ENCODE measurements around the gene GORASP2.
A peak's percentile ranks its signal among the peaks of the same experiment; 100 is the strongest.

Gene GORASP2

GRCh38 chr2:170950221-170950761 is 21.2 kb downstream of the GORASP2 start:
- no peak for TF ChIP-seq CTCF (IDR thresholded peaks at IDR 0.05; ENCODE audit: control insufficient read depth, insufficient read depth, low read depth, low read length, missing control alignments)
- DNase-seq (ENCODE audit: low read depth), result no peak
- H3K4me3 ChIP-seq (ENCODE audit: control insufficient read depth, low read depth, low read length), result no peak overlapping the region

GRCh38 chr2:170953941-170954340 is 24.9 kb downstream of the GORASP2 start:
- no peak overlapping the region for H3K4me3 ChIP-seq (ENCODE audit: control insufficient read depth, low read depth, low read length)
- TF ChIP-seq CTCF (IDR thresholded peaks at IDR 0.05; ENCODE audit: control insufficient read depth, insufficient read depth, low read depth, low read length, missing control alignments), result no peak
- DNase-seq (ENCODE audit: low read depth), result no peak

- DNase-seq (ENCODE audit: low read depth), result no peak
- no peak for TF ChIP-seq CTCF (IDR thresholded peaks at IDR 0.05; ENCODE audit: control insufficient read depth, insufficient read depth, low read depth, low read length, missing control alignments)
- no peak overlapping the region for H3K4me3 ChIP-seq (ENCODE audit: control insufficient read depth, low read depth, low read length)
Measured at GRCh38 chr2:170963386-170963785, 34.3 kb downstream of the GORASP2 start.

- no peak overlapping the region for H3K4me3 ChIP-seq (ENCODE audit: control insufficient read depth, low read depth, low read length)
- no peak for DNase-seq (ENCODE audit: low read depth)
- no peak for TF ChIP-seq CTCF (IDR thresholded peaks at IDR 0.05; ENCODE audit: control insufficient read depth, insufficient read depth, low read depth, low read length, missing control alignments)
Measured at GRCh38 chr2:170965446-170966225, 36.6 kb downstream of the GORASP2 start.

- TF ChIP-seq CTCF (IDR thresholded peaks at IDR 0.05; ENCODE audit: control insufficient read depth, insufficient read depth, low read depth, low read length, missing control alignments), result peak; percentile 19
- no peak for DNase-seq (ENCODE audit: low read depth)
- no peak overlapping the region for H3K4me3 ChIP-seq (ENCODE audit: control insufficient read depth, low read depth, low read length)
Measured at GRCh38 chr2:170966648-170967396, 37.8 kb downstream of the GORASP2 start.

GRCh38 chr2:170967553-170967952 is 38.5 kb downstream of the GORASP2 start:
- TF ChIP-seq CTCF (IDR thresholded peaks at IDR 0.05; ENCODE audit: control insufficient read depth, insufficient read depth, low read depth, low read length, missing control alignments), result no peak
- DNase-seq (ENCODE audit: low read depth), result no peak

More at GRCh38 chr2:170967553-170967952, 38.5 kb downstream of the GORASP2 start:
- no peak overlapping the region for H3K4me3 ChIP-seq (ENCODE audit: control insufficient read depth, low read depth, low read length)
